ENCODE data around the gene UVRAG.

GRCh38 chr11:75779960-75780359, 35.0 kb upstream of the UVRAG start:
- TF ChIP-seq CTCF (IDR thresholded peaks at IDR 0.05 in 8 of 11, conservative IDR thresholded peaks at IDR 0.05 in 3 of 11) (no peak), POLR2A (IDR thresholded peaks at IDR 0.05) (no peak), POLR2AphosphoS5 (IDR thresholded peaks at IDR 0.05) (no peak)

All from spleen (tissue), 7 donors.